ENCODE measurements around the gene PRELP.

- TF ChIP-seq EZH2 (optimal IDR thresholded peaks at IDR 0.05; ENCODE audit: low read depth, low read length), result no peak
- TF ChIP-seq CTCF (IDR thresholded peaks at IDR 0.05; ENCODE audit: low read length), result no peak
- TF ChIP-seq EZH2phosphoT487 (IDR thresholded peaks at IDR 0.05; ENCODE audit: low read length), result no peak
Observed at GRCh38 chr1:203461717-203462116, 13.9 kb upstream of the PRELP start.
